Panc1 (cell line): ENCODE data around the gene C9orf78. TPM values are rescaled to one million over a fixed set of nuclear protein-coding genes. Genes with fewer than 3 reads are reported as not detected.

Source experiments
- ATAC-seq: fragments of 200-7000 bp; cut with Tn5 transposase; 2 replicates; pipeline ENCODE4 v1.9.1; 2020; ENCODE audit warnings: mild to moderate bottlenecking, moderate library complexity
- BruUV-seq: library from RNA; stranded (reverse); fragments of 400-500 nt; replicated peaks from 2 replicates; lab custom pipeline; 2021; lab: Mats Ljungman, UMichigan
- CTCF ChIA-PET: fragments of 300-600 bp; sonication (Branson Sonifier 250); formaldehyde crosslinking; loops from one replicate; lab custom pipeline; 2022; ENCODE audit warnings: antibody characterized with exemption; lab: Charles Lee
- POLR2A ChIA-PET: fragments of 300-600 bp; sonication (Branson Sonifier 250); formaldehyde crosslinking; loops from one replicate; lab custom pipeline; 2022; ENCODE audit warnings: antibody characterized with exemption; lab: Charles Lee
- DNase-seq: peaks from one replicate; pipeline ENCODE4 v3.0.0-alpha.2; 2010; ENCODE audit warnings: low read depth, low spot score
- H3K27ac ChIP-seq: 2 replicates; pipeline ENCODE4 v1.5.1; 2011; ENCODE audit warnings: mild to moderate bottlenecking, low read length, inconsistent platforms
- H3K27me3 ChIP-seq: fragments of 200-500 bp; sonication (Bioruptor generic); 2 replicates; pipeline ENCODE4 v1.6.0; 2014; ENCODE audit warnings: low read length, inconsistent platforms; ENCODE audit not compliant: control insufficient read depth, insufficient read depth
- H3K36me3 ChIP-seq: fragments of 200-500 bp; sonication (Bioruptor generic); 2 replicates; pipeline ENCODE4 v1.5.1; 2014; ENCODE audit warnings: inconsistent platforms, mild to moderate bottlenecking, low read length, moderate library complexity; ENCODE audit not compliant: control insufficient read depth, insufficient read depth
- H3K4me1 ChIP-seq: 2 replicates; pipeline ENCODE4 v1.5.1; 2011; ENCODE audit warnings: inconsistent platforms, mild to moderate bottlenecking, low read length, moderate library complexity; ENCODE audit not compliant: control insufficient read depth, insufficient read depth
- H3K4me3 ChIP-seq, 2 experiments: 2 replicates each; pipeline ENCODE4 v1.5.1; 2011 to 2012; ENCODE audit warnings: low read depth in 2 of 2, low read length in 2 of 2, mild to moderate bottlenecking in 2 of 2, inconsistent platforms in 1 of 2, moderate library complexity in 1 of 2
- H3K9me3 ChIP-seq: fragments of 200-500 bp; sonication (Bioruptor generic); 2 replicates; pipeline ENCODE4 v1.5.1; 2014; ENCODE audit warnings: low read depth, mild to moderate bottlenecking, inconsistent platforms, low read length, moderate library complexity; ENCODE audit not compliant: control insufficient read depth, insufficient read depth
- POLR2AphosphoS5 ChIP-seq: IDR thresholded peaks from 2 replicates; pipeline ENCODE4 v1.6.1; 2012; ENCODE audit warnings: mild to moderate bottlenecking, low read depth, low read length, moderate library complexity
- SIN3A ChIP-seq: IDR thresholded peaks from 2 replicates; pipeline ENCODE4 v1.6.1; 2012; ENCODE audit warnings: low read depth, mild to moderate bottlenecking, low read length, moderate library complexity, borderline replicate concordance; ENCODE audit not compliant: insufficient read depth
- TCF7L2 ChIP-seq: IDR thresholded peaks from 2 replicates; pipeline ENCODE4 v1.6.1; 2011; ENCODE audit warnings: mild to moderate bottlenecking, low read depth, low read length, inconsistent platforms
- in situ Hi-C: cut with HindIII; loops from 2 replicates; pipeline ENCODE4 v1.10.0; 2016; ENCODE audit warnings: low sequenced_read_pairs, low pct_unique_long_range_greater_than_20kb
- intact Hi-C: fragments of 100-400 bp; cut with micrococcal nuclease; formaldehyde crosslinking; loops from one replicate; pipeline ENCODE4 v1.10.0; 2022; ENCODE audit not compliant: unreplicated experiment
- total RNA-seq: library from RNA; stranded (reverse); gene quantifications from one replicate; pipeline ENCODE4 v1.2.1, GENCODE V29; 2021; ENCODE audit not compliant: unreplicated experiment
- TF ChIP-seq, protein P1 (sequence below): fragments of 450-650 bp; IDR thresholded peaks from 2 replicates; pipeline ENCODE4 v1.5.1; 2017; ENCODE audit warnings: mild to moderate bottlenecking
- TF ChIP-seq, protein P2 (sequence below), 2 experiments: IDR thresholded peaks; 2 replicates each; pipeline ENCODE4 v1.6.1; 2011 to 2012; ENCODE audit warnings: low read depth in 2 of 2, control low read depth in 1 of 2, low read length in 1 of 2, mild to moderate bottlenecking in 1 of 2, moderate library complexity in 1 of 2; ENCODE audit not compliant: insufficient read depth in 1 of 2

Gene C9orf78
- total RNA-seq, 1 experiment from 2014 or later = 33.6 TPM

DNA sequence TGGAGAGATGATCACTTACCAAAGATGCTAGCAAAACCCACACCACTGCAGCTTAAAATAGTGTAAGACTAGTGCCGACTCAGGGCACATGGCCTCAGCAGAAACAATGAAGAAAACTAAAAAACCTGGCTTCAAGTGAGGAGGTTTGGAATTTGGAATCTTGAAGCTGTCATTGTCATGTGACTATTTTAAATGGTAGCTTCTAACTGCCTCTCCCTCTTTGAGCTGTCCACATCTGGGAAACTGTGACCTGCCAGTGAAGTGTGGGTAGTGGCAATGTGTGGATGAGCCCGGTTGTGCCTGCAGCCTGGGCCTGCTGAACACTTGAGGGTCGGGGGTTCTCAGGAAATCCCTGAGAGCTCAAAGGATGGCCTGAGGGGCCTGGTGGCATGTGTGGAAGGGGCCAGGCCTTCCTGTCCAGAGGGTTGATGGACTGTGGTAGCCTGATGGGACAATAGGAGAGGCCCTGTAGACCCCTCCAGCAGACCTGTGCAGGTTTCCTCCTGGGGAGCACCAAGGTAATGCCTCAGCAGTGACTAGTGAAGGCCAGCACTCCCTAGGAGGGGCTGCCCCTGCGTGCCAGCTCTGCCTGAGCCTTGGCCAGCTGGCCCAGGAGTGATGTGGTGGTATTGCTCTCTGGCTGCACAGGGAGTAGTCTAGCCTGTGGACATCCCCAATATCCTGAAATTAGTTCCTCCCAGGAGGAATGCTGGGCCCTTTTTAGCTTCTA is 13.8 kb upstream of the C9orf78 start:
- Histone ChIP-seq H3K27ac (no peak overlapping the region), H3K4me1 (no peaks in the 10 kb centered on the region), H3K36me3 (no peaks in the 10 kb centered on the region), H3K9me3 (no peaks in the 10 kb centered on the region), H3K4me3 (no peak overlapping the region), H3K27me3 (no peaks in the 10 kb centered on the region)
- no peak for DNase-seq
- ATAC-seq = 0 out of 2 replicates have a peak, but pooled peaks have one; percentile 42
- intact Hi-C loops (no loop called here), in situ Hi-C loops (no loop called here)
- CTCF ChIA-PET = no interaction called here
- POLR2A ChIA-PET = no interaction called here
- BruUV-seq = no TSS peak
- no peak for TF ChIP-seq POLR2AphosphoS5
- no peak for TF ChIP-seq TCF7L2
- TF ChIP-seq, protein P1, sequence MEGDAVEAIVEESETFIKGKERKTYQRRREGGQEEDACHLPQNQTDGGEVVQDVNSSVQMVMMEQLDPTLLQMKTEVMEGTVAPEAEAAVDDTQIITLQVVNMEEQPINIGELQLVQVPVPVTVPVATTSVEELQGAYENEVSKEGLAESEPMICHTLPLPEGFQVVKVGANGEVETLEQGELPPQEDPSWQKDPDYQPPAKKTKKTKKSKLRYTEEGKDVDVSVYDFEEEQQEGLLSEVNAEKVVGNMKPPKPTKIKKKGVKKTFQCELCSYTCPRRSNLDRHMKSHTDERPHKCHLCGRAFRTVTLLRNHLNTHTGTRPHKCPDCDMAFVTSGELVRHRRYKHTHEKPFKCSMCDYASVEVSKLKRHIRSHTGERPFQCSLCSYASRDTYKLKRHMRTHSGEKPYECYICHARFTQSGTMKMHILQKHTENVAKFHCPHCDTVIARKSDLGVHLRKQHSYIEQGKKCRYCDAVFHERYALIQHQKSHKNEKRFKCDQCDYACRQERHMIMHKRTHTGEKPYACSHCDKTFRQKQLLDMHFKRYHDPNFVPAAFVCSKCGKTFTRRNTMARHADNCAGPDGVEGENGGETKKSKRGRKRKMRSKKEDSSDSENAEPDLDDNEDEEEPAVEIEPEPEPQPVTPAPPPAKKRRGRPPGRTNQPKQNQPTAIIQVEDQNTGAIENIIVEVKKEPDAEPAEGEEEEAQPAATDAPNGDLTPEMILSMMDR = no peak

DNA sequence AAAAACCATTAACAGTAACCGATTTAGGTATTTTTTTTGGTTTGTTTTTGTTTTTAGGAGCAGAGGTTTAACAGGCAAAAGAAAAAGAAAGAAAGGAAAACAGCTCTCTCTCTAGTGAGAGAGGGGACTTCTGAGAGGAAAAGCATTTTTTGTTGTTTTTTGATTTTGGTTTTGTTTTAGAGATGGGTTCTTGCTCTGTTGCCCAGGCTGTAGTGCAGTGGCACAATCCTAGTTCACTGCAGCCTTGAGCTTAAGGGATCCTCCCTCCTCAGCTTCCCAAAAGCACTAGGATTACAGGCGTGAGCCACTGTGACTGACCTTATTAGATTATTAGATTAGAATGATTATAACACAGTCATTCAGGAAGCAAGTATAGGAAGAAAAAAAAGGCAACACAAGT is 10.3 kb upstream of the C9orf78 start:
- POLR2A ChIA-PET = interaction anchor here (0.5 kb wide), 1 partner anchor 206 kb away, joined by 4 read pairs; no protein-coding TSS in a partner anchor
- in situ Hi-C loops = no loop called here
- Histone ChIP-seq H3K4me1 (no peaks in the 10 kb centered on the region), H3K36me3 (no peaks in the 10 kb centered on the region), H3K27me3 (no peaks in the 10 kb centered on the region), H3K9me3 (no peaks in the 10 kb centered on the region), H3K27ac (no peak overlapping the region), H3K4me3 (no peak overlapping the region)
- CTCF ChIA-PET = no interaction called here
- ATAC-seq = no peak
- intact Hi-C loops = no loop called here
- no peak for TF ChIP-seq POLR2AphosphoS5
- TF ChIP-seq, protein P2, sequence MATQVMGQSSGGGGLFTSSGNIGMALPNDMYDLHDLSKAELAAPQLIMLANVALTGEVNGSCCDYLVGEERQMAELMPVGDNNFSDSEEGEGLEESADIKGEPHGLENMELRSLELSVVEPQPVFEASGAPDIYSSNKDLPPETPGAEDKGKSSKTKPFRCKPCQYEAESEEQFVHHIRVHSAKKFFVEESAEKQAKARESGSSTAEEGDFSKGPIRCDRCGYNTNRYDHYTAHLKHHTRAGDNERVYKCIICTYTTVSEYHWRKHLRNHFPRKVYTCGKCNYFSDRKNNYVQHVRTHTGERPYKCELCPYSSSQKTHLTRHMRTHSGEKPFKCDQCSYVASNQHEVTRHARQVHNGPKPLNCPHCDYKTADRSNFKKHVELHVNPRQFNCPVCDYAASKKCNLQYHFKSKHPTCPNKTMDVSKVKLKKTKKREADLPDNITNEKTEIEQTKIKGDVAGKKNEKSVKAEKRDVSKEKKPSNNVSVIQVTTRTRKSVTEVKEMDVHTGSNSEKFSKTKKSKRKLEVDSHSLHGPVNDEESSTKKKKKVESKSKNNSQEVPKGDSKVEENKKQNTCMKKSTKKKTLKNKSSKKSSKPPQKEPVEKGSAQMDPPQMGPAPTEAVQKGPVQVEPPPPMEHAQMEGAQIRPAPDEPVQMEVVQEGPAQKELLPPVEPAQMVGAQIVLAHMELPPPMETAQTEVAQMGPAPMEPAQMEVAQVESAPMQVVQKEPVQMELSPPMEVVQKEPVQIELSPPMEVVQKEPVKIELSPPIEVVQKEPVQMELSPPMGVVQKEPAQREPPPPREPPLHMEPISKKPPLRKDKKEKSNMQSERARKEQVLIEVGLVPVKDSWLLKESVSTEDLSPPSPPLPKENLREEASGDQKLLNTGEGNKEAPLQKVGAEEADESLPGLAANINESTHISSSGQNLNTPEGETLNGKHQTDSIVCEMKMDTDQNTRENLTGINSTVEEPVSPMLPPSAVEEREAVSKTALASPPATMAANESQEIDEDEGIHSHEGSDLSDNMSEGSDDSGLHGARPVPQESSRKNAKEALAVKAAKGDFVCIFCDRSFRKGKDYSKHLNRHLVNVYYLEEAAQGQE (IDR thresholded peaks at IDR 0.05; ENCODE audit: insufficient read depth in 1 of 2, low read depth in 2 of 2, low read length in 1 of 2) = no peak
- no peak for TF ChIP-seq TCF7L2
- TF ChIP-seq, protein P1 = no peak
- TF ChIP-seq SIN3A = no peak
- BruUV-seq = no TSS peak
- DNase-seq = no peak
